Fibroblast of the aortic adventitia (primary cell): ENCODE data around the gene SLC6A4. TPM values are rescaled to one million over a fixed set of nuclear protein-coding genes. Genes with fewer than 3 reads are reported as not detected.
A peak's percentile ranks its signal among the peaks of the same experiment; 100 is the strongest.

Experiments used
- DNase-seq: peaks from one replicate; pipeline ENCODE4 v3.0.0-alpha.2; 2010; ENCODE audit warnings: low read depth
- H3K4me3 ChIP-seq: 2 replicates; pipeline ENCODE4 v1.5.1; 2011; ENCODE audit warnings: low read depth, mild to moderate bottlenecking, control low read depth, low read length, moderate library complexity
- CTCF ChIP-seq: IDR thresholded peaks from 2 replicates; pipeline ENCODE4 v1.5.1; 2011; ENCODE audit warnings: mild to moderate bottlenecking, low read length, control low read depth, inconsistent platforms; ENCODE audit not compliant: insufficient read depth
- total RNA-seq: library from RNA; depleted of rRNA; stranded (reverse); fragments of >200 nt; gene quantifications from 2 replicates; pipeline ENCODE4 v1.2.3, GENCODE V29; 2012; ENCODE audit warnings: low replicate concordance

SLC6A4 gene
- total RNA-seq, 1 donor: 23.8 TPM

DNA sequence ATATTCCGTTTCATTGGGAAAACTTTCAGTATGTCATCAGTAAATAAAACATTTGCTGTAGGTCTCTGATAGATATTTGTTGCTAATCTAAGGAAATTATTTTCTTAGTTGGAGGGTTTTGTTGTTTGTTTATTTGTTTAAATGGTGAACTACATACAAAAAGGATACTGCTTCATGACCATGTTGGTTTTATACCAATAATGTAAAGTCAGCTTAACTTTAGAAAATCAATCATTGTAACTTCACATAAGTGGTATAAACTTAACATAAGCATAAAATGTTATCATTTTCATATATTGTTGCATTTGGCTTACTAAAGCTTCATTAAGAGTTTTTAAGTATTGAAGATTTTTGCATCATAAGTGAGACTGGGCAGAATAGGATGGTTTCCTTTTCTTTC, 60.9 kb downstream of the SLC6A4 start:
- no peak overlapping the region for H3K4me3 ChIP-seq
- DNase-seq: no peak
- TF ChIP-seq CTCF: no peak

DNA sequence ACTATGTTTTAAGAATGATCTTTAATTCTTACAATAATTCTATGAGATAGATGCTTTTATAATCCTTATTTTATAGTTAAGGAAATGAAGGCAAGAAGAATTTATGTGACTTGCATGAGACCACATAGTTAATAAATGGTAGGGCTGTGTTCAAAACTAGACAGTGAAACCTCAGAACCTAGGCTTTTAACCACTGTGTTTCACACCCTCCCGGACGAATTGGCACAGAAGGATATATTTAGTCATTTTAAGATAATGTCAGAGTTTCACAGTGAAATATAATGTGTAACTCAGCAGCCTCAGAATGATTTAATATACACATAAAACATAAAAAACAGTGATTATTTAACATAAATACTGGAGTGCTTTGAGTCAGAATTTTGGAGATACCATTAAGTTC, 61.8 kb downstream of the SLC6A4 start:
- no peak for TF ChIP-seq CTCF
- H3K4me3 ChIP-seq: no peak overlapping the region
- peak; percentile 28 for DNase-seq

DNA sequence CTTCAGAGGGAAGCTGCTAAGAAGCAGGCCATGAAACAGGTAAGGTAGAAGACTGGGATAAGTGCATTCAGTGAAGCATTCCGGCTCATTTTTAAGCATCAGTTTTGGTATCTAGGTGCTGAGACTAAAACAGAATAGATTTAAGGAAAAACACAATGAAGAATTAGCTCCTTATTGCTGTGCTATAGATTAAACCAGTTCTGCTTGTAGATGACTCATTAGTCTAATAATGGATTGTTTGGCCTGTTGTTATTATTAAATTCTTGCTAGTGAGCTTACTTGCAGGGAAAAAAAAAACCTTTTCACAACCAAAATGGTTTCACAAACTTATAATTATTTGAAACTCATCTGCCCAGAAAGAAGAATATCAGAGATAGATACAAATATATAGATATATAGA, 62.9 kb downstream of the SLC6A4 start:
- no peak overlapping the region for H3K4me3 ChIP-seq
- TF ChIP-seq CTCF: no peak
- no peak for DNase-seq

GRCh38 chr17:30170415-30170987, 65.0 kb downstream of the SLC6A4 start:
- no peak overlapping the region for H3K4me3 ChIP-seq
- TF ChIP-seq CTCF: no peak
- no peak for DNase-seq

DNA sequence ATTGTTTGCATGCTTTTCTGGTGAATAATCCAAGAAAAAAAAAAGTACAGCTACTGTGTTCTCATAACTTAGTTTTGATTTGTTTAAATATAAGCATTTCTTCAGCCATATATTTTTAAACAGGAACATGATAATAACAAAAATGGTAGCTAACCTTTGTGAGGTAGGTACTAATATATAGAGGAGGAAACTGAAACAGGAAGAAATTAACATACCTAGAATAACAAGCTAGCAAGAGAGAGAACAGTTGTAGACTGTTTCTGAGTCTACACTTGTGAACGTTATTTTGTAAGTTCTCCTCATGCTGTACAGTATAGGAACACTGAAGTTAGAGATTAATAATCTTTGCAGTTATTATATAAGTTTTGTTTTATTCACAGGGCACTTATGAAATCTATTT, 69.5 kb downstream of the SLC6A4 start:
- no peak for DNase-seq
- TF ChIP-seq CTCF: no peak
- no peak overlapping the region for H3K4me3 ChIP-seq

GRCh38 chr17:30165147-30165546, 70.3 kb downstream of the SLC6A4 start:
- TF ChIP-seq CTCF: no peak
- H3K4me3 ChIP-seq: no peak overlapping the region
- no peak for DNase-seq

- DNase-seq: no peak
- no peak overlapping the region for H3K4me3 ChIP-seq
- no peak for TF ChIP-seq CTCF
Observed at GRCh38 chr17:30164531-30164930, 71.0 kb downstream of the SLC6A4 start.
